Measurements from ENCODE around the gene NCKAP5.

The NCKAP5 gene

DNA sequence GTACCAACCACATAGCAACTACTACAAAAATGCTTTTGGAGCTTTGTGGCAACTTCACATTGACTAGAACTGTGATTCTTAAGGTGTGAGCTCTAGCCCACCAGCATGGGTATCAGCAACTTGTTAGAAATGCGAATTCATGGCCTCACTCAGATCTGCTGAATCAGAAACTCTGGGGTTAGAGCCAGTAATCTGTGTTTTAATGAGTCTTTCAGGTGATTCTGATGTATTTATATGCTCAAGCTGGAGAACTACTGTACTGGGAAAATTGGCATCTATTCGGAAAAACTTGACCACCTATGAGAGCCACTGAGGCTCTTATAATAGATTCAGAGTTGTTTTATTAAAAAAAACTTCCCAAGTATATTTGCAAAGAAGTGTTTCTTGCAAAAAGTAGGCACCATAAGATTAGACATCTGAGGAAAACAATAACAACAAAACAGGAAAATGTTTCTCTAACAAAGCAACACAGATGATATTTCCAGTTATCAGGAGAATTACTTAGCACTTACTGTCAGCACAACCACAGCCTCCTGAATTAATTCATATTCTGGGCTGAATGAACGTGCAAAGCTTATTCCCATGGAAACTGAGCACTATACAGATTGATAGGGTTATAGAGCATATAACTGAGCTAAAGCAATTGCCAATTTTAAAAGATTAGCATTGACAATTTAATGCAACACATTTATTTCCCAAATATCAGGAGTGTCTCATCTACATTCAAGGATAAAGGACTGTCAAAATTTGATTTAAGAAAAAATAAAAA, 71.6 kb downstream of the NCKAP5 start:
- TF ChIP-seq, protein P1, sequence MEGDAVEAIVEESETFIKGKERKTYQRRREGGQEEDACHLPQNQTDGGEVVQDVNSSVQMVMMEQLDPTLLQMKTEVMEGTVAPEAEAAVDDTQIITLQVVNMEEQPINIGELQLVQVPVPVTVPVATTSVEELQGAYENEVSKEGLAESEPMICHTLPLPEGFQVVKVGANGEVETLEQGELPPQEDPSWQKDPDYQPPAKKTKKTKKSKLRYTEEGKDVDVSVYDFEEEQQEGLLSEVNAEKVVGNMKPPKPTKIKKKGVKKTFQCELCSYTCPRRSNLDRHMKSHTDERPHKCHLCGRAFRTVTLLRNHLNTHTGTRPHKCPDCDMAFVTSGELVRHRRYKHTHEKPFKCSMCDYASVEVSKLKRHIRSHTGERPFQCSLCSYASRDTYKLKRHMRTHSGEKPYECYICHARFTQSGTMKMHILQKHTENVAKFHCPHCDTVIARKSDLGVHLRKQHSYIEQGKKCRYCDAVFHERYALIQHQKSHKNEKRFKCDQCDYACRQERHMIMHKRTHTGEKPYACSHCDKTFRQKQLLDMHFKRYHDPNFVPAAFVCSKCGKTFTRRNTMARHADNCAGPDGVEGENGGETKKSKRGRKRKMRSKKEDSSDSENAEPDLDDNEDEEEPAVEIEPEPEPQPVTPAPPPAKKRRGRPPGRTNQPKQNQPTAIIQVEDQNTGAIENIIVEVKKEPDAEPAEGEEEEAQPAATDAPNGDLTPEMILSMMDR (IDR thresholded peaks at IDR 0.05; ENCODE audit: low read depth, low read length, missing control alignments), result no peak
- Histone ChIP-seq H3K4me3 (ENCODE audit: low read depth, low read length) (no peak overlapping the region), H3K27ac (no peak overlapping the region), H3K27me3 (replicated peaks) (no peaks in the 10 kb centered on the region), H3K36me3 (replicated peaks) (no peaks in the 10 kb centered on the region)
- in situ Hi-C loops (cut with HindIII; ENCODE audit: low pct_ligation_motif_present, low sequenced_read_pairs), result no loop called here
- no peak for DNase-seq

GRCh38 chr2:133495226-133495625, 73.0 kb downstream of the NCKAP5 start:
- in situ Hi-C loops (cut with HindIII; ENCODE audit: low pct_ligation_motif_present, low sequenced_read_pairs), result no loop called here
- H3K27me3 ChIP-seq (replicated peaks), result no peaks in the 10 kb centered on the region
- no peak for DNase-seq
- TF ChIP-seq, protein P1 (IDR thresholded peaks at IDR 0.05; ENCODE audit: low read depth, low read length, missing control alignments), result no peak
- no peaks in the 10 kb centered on the region for H3K36me3 ChIP-seq (replicated peaks)
- H3K4me3 ChIP-seq (ENCODE audit: low read depth, low read length), result no peak overlapping the region
- H3K27ac ChIP-seq, result no peak overlapping the region

DNA sequence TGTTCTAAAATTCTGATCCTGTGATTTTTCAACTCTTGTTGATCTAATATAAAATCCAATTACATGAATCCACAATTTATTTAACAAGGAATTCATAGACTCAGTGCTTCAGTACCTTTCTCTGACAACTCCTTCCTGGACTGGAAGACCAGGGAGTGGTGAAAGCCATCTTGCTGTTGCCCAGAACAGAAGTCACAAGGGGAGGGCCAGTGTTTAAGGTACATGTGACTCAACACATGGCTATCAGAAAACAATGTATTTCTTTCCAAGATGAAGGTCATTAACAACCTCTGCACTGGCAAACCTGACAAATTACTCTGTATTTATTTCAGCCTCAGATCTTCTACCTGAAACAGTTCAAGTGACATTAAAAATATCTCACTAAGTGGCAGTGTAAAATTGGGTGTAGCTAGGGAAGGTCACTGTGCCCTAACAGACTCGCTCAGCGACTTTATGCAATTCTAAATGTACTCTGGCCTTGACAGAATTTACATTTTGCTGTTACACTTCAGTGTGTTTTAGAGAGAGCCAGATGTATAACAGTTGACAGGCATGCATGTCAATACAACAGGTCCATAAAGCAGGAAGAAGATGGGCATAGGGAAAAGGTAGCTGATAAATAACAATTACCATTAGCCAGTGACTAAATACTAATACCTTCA, 75.4 kb downstream of the NCKAP5 start:
- Histone ChIP-seq H3K4me3 (ENCODE audit: low read depth, low read length) (no peak overlapping the region), H3K36me3 (replicated peaks) (no peaks in the 10 kb centered on the region), H3K27ac (no peak overlapping the region), H3K27me3 (replicated peaks) (no peaks in the 10 kb centered on the region)
- TF ChIP-seq, protein P1 (IDR thresholded peaks at IDR 0.05; ENCODE audit: low read depth, low read length, missing control alignments), result no peak
- no peak for DNase-seq
- in situ Hi-C loops (cut with HindIII; ENCODE audit: low pct_ligation_motif_present, low sequenced_read_pairs), result no loop called here

DNA sequence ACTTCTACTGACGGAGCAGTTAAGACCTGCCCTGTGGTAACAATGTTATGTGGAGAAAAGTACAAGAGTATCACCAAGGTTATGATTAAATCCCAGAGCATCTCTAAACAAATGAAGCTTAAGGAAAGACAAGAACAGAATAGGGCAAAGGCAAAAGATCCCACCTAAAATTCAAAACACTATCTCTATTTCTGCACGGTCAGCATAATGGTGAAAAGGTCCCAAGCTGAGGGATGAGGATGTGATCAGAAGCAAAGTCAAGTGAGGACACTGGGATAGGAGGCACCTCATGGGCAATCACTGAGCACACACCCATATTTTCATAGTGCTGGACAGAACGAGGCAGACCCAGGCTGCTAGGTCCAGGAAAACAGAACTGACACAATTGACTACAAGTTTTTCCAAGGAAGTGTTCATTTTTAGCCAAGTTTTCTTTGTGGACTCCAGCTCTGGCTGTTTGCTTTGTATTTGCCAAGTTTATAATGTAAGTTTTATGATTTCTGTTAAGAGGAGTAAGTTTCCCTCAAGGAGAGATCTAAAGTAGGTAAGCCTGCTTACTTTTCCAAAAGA, 77.8 kb downstream of the NCKAP5 start:
- Histone ChIP-seq H3K4me3 (ENCODE audit: low read depth, low read length) (no peak overlapping the region), H3K36me3 (replicated peaks) (no peaks in the 10 kb centered on the region), H3K27ac (no peak overlapping the region), H3K27me3 (replicated peaks) (no peaks in the 10 kb centered on the region)
- DNase-seq, result no peak
- TF ChIP-seq, protein P1 (IDR thresholded peaks at IDR 0.05; ENCODE audit: low read depth, low read length, missing control alignments), result no peak
- in situ Hi-C loops (cut with HindIII; ENCODE audit: low pct_ligation_motif_present, low sequenced_read_pairs), result no loop called here

DNA sequence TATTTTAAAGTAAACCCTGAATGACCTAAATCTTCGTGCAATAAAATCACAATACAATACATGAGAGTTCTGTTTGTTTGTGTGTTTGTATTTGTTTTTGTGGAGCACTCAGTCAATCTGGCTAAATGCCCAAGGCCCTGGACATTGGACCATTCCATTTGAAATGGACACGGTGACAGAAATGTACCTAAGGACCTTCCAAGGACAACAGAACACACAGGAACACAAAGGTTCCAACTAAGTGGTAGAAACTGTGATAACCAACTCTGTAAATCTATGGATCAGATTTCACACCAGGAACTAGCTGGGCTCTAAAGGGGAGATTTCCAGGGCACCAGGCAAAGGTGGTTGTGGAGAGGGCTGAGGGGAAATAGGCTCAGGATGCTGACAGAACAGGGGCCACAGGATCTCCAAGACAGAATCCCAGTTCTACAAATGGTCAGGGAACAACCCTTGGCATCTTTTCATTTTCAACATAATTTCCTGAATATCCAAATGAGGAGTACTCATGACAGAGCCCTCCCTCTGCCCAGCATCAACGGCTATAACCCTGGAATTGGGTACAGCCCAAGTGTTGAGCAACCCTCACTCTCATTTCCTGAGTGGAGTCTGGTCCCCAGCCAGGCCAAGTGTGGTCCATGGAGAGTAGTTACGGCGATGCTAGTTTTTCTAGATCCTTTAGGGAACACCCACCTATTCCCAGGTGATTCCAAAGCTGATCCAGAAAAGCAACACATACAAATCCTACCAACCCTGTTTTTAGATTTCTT, 78.4 kb downstream of the NCKAP5 start:
- H3K27me3 ChIP-seq (replicated peaks), result no peaks in the 10 kb centered on the region
- DNase-seq, result no peak
- in situ Hi-C loops (cut with HindIII; ENCODE audit: low pct_ligation_motif_present, low sequenced_read_pairs), result no loop called here
- TF ChIP-seq, protein P1 (IDR thresholded peaks at IDR 0.05; ENCODE audit: low read depth, low read length, missing control alignments), result no peak
- H3K36me3 ChIP-seq (replicated peaks), result no peaks in the 10 kb centered on the region
- H3K27ac ChIP-seq, result no peak overlapping the region
- H3K4me3 ChIP-seq (ENCODE audit: low read depth, low read length), result no peak overlapping the region

Measured in brain microvascular endothelial cell (primary cell).